Effector memory CD4-positive, alpha-beta T cell (primary cell): Measurements from ENCODE around the gene PWWP2B.
"Not testable (repeated sequence)": the region's sequence is repeated elsewhere in the genome, so short reads cannot be mapped to it uniquely, and the experiment has no call there.

Experiments
- DNase-seq, 3 donors: peaks; one replicate each; pipeline ENCODE4 v3.0.0-alpha.2; 2020
- H3K27ac ChIP-seq: 2 replicates; pipeline ENCODE4 v1.7.0; 2013; ENCODE audit warnings: mild to moderate bottlenecking, low read length, moderate library complexity; ENCODE audit not compliant: insufficient read depth, poor library complexity, severe bottlenecking
- H3K27me3 ChIP-seq: replicated peaks from 2 replicates; pipeline ENCODE4 v1.7.0; 2013; ENCODE audit warnings: mild to moderate bottlenecking, low read length; ENCODE audit not compliant: insufficient read depth, control insufficient read depth, poor library complexity, severe bottlenecking
- H3K36me3 ChIP-seq: 2 replicates; pipeline ENCODE4 v1.7.0; 2013; ENCODE audit warnings: mild to moderate bottlenecking, low read length, moderate library complexity; ENCODE audit not compliant: control insufficient read depth, insufficient read depth
- H3K4me1 ChIP-seq: 2 replicates; pipeline ENCODE4 v1.7.0; 2013; ENCODE audit warnings: low read length, mild to moderate bottlenecking; ENCODE audit not compliant: control insufficient read depth, insufficient read depth, poor library complexity, severe bottlenecking
- H3K4me3 ChIP-seq: 2 replicates; pipeline ENCODE4 v1.7.0; 2013; ENCODE audit warnings: low read length, low read depth, mild to moderate bottlenecking; ENCODE audit not compliant: insufficient read depth, poor library complexity, severe bottlenecking
- H3K9me3 ChIP-seq: 2 replicates; pipeline ENCODE4 v1.7.0; 2013; ENCODE audit warnings: mild to moderate bottlenecking, low read length, moderate library complexity; ENCODE audit not compliant: control insufficient read depth

Gene PWWP2B

GRCh38 chr10:132386419-132386831 lies 10.6 kb upstream of the PWWP2B start:
- Histone ChIP-seq H3K4me1 (peaks cover 10% of the 10 kb centered on the region), H3K9me3 (no peaks in the 10 kb centered on the region), H3K36me3 (no peaks in the 10 kb centered on the region), H3K27me3 (no peaks in the 10 kb centered on the region), H3K27ac (no peak overlapping the region), H3K4me3 (no peak overlapping the region)
- DNase-seq = no peak

- H3K4me3 ChIP-seq, DNase-seq, H3K36me3 ChIP-seq, H3K27me3 ChIP-seq, H3K27ac ChIP-seq, H3K4me1 ChIP-seq, H3K9me3 ChIP-seq: not testable (repeated sequence)
Observed at GRCh38 chr10:132386896-132387295, 10.1 kb upstream of the PWWP2B start.

- H3K36me3 ChIP-seq = no peaks in the 10 kb centered on the region
- no peaks in the 10 kb centered on the region for H3K9me3 ChIP-seq
- DNase-seq = peak; percentile 58 to 71 (median 68)
- H3K4me3 ChIP-seq = peak overlapping the region; percentile 37
- no peaks in the 10 kb centered on the region for H3K27me3 ChIP-seq
- peak overlapping the region; percentile 55 for H3K27ac ChIP-seq
- H3K4me1 ChIP-seq = peaks cover 4% of the 10 kb centered on the region
Observed at GRCh38 chr10:132387764-132388210, 9.2 kb upstream of the PWWP2B start.

GRCh38 chr10:132388891-132389432 lies 8.0 kb upstream of the PWWP2B start:
- Histone ChIP-seq H3K27me3 (no peaks in the 10 kb centered on the region), H3K9me3 (no peaks in the 10 kb centered on the region), H3K4me1 (peaks cover 4% of the 10 kb centered on the region), H3K4me3 (no peak overlapping the region), H3K36me3 (no peaks in the 10 kb centered on the region), H3K27ac (no peak overlapping the region)
- no peak for DNase-seq

- no peaks in the 10 kb centered on the region for H3K27me3 ChIP-seq
- H3K27ac ChIP-seq = no peak overlapping the region
- H3K4me1 ChIP-seq = peaks cover 4% of the 10 kb centered on the region
- DNase-seq = no peak
- H3K4me3 ChIP-seq = no peak overlapping the region
- no peaks in the 10 kb centered on the region for H3K36me3 ChIP-seq
- H3K9me3 ChIP-seq = no peaks in the 10 kb centered on the region
Observed at GRCh38 chr10:132389433-132390169, 7.4 kb upstream of the PWWP2B start.

GRCh38 chr10:132390170-132390920 lies 6.7 kb upstream of the PWWP2B start:
- no peaks in the 10 kb centered on the region for H3K27me3 ChIP-seq
- H3K36me3 ChIP-seq = no peaks in the 10 kb centered on the region
- no peaks in the 10 kb centered on the region for H3K9me3 ChIP-seq
- no peak overlapping the region for H3K27ac ChIP-seq
- DNase-seq = no peak
- no peak overlapping the region for H3K4me3 ChIP-seq
- peaks cover 4% of the 10 kb centered on the region for H3K4me1 ChIP-seq

GRCh38 chr10:132390921-132391675 lies 5.9 kb upstream of the PWWP2B start:
- DNase-seq = no peak
- H3K27ac ChIP-seq = no peak overlapping the region
- H3K9me3 ChIP-seq = no peaks in the 10 kb centered on the region
- no peaks in the 10 kb centered on the region for H3K27me3 ChIP-seq
- H3K4me3 ChIP-seq = no peak overlapping the region
- peaks cover 9% of the 10 kb centered on the region for H3K4me1 ChIP-seq
- no peaks in the 10 kb centered on the region for H3K36me3 ChIP-seq

GRCh38 chr10:132391676-132392020 lies 5.4 kb upstream of the PWWP2B start:
- H3K36me3 ChIP-seq = no peaks in the 10 kb centered on the region
- H3K27ac ChIP-seq = no peak overlapping the region
- DNase-seq = no peak
- no peak overlapping the region for H3K4me3 ChIP-seq
- H3K27me3 ChIP-seq = no peaks in the 10 kb centered on the region
- H3K9me3 ChIP-seq = no peaks in the 10 kb centered on the region
- H3K4me1 ChIP-seq = peaks cover 9% of the 10 kb centered on the region

GRCh38 chr10:132392184-132392800 lies 4.7 kb upstream of the PWWP2B start:
- DNase-seq = no peak
- no peaks in the 10 kb centered on the region for H3K9me3 ChIP-seq
- H3K27ac ChIP-seq = no peak overlapping the region
- H3K36me3 ChIP-seq = no peaks in the 10 kb centered on the region
- no peak overlapping the region for H3K4me3 ChIP-seq
- H3K4me1 ChIP-seq = peaks cover 9% of the 10 kb centered on the region
- no peaks in the 10 kb centered on the region for H3K27me3 ChIP-seq
